T-helper 1 cell (primary cell): ENCODE data around the gene FRK.
A peak's percentile ranks its signal among the peaks of the same experiment; 100 is the strongest.

Experiments
- DNase-seq, 5 donors: peaks; one replicate each; pipeline ENCODE4 v3.0.0-alpha.2; 2012 to 2020

FRK gene

GRCh38 chr6:116033687-116034303 is 26.9 kb downstream of the FRK start:
- no peak for DNase-seq

DNA sequence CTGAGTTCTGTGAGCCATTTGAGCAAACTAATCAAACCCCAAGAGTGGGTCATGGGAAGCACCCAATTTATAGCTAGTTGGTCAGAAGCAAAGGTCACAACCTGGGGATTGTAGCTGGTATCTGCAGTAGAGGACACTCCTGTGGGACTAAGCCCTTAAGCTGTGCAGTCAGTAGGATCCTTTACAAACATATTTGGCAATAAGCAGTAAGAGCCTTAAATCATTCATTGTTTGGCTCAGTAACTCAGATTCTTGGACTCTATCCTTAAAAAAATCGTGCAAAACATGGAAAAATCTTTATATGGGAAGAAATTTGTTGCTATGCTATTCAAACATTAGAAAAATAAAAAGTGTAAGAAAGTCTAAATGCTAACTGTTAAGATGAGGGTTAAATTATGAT is 29.9 kb downstream of the FRK start:
- DNase-seq = no peak

DNA sequence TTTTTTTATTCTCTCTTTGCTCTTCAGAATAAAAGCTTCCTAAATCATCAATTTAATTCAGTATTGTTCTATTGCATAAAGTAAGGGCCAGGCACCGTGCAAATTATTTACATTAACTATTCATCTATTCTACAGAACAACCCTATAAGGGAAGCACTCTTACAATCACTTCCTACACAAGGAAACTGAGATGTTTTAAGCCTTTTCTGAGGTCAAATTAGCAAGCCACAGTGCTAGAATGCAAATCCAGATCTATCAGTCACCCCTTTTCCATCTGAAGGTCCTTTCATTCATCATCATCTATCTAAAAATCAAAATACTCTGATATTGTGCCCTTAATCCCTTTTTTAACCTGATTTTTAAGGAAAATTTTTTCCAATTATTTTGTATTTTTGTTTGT is 31.2 kb downstream of the FRK start:
- DNase-seq = no peak

GRCh38 chr6:116028233-116028632 is 32.5 kb downstream of the FRK start:
- DNase-seq = no peak

- no peak for DNase-seq
Measured at GRCh38 chr6:116027801-116028200, 32.9 kb downstream of the FRK start.

- no peak for DNase-seq
Measured at GRCh38 chr6:116025405-116025804, 35.3 kb downstream of the FRK start.

DNA sequence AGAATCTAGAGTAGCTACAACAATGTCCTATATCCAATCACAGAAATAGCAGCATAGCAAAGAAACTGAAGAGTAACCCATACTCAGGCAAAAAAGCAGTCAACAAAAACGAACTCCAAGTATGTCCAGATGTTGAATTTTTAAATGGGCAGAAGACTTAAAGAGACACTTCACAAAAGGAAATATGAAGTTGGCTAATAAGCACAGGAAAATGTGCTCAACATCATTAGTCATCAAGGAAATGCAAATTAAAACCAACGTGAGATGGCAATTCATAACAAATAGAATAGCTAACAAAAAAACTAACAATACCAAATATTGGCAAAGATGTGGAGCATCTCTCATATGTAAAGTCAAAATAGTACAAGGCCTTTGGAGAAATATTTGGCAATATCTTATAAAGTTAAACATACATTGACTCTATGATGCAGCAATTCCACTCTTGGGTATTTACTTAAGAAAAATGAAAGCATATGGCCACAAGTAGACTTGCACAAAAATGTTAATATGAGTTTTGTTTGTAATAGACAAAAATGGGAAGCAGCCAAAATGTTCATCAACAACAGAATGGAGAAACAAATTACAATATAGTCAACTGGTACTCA is 37.7 kb downstream of the FRK start:
- no peak for DNase-seq

DNA sequence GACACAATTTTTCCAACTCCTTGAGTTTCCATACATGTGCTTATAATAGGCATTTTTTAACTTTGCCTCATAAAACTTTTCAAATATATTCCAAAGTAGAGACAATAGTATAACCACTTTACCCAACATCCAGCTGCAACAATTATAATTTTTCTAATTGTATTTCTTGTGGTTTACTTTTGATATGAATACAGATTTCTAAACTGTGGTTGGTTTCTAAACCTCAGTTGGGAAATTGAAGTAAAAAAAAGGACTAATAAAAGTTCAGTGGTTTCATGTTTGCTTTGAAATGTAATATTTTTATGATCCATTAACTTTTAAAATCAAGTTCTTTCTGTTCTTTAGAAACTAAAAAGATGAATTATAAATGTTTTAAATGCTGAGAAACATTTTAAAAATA is 40.0 kb downstream of the FRK start:
- DNase-seq = no peak

GRCh38 chr6:116019428-116019827 is 41.3 kb downstream of the FRK start:
- no peak for DNase-seq

DNA sequence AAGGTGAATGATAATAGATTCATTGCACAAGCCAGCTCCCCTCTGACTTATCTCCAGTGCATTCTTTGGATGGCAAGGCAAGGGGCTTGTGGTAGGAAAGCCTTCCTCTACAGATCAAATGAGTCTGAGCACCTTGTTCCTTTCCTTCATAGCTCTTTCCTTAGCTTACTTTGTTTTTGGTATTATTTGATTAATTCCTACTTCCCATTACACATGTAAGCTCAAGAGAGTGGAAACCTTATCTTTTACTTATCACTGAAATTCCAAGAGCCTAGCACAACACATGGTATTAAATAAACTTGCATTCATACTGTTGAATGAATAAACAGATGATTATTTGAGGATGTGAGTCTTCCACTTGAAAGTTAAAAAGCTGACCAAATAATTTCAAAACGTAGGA is 41.7 kb downstream of the FRK start:
- DNase-seq = no peak

DNA sequence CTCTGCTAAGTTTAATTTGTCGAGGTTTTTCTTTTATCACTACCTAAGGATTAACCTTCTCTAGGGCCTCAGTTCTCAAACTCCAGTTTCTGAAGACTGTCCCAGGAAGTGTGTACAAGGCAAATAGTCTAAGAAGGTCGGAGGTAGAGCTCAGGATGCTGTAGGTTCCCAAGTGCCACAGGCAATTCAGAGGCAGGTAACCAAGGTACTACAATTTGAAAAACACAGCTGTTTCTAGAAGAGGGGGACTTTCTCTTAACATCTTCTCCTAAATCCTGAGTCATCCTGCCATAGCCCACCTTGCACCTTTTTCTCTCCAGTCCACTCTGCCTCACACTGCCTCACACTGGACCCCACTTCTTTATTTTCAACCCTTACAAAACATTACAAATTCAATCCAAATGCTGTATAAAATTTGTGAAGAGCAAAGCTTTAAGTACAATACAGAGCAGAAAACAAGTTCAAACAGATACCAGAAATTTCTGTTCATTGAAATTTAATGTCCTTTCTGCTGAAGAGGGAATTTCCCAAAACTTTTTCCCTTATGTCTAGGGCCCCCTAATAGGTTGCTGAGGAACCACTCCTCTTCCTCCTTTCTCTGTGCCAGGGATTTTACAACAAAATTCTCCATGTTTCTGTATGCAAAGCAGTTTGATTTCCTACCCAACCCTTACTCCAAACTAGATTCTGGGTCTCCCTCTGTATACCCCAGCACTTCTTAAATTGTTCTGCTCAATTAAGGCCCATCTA is 43.0 kb downstream of the FRK start:
- no peak for DNase-seq

GRCh38 chr6:116016846-116017545 is 43.7 kb downstream of the FRK start:
- no peak for DNase-seq

DNA sequence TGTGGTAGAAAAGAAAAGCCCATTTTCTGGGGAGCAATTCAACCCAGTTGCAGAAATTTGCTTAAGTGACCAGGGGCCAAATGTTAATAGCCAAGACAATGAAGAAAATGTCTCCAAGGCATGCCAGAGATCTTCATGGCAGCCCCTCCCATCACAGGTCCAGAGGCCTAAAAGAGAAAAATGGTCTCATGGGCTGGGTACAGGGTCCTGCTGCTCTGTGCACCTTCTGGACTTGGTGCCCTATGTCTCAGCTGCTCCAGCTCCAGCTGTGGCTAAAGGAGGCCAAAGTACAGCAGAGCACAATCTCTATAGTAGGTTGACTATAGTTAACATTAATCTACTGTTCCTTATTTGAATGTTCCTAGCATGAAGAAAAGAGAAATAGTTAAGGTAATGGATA is 44.7 kb downstream of the FRK start:
- no peak for DNase-seq

DNA sequence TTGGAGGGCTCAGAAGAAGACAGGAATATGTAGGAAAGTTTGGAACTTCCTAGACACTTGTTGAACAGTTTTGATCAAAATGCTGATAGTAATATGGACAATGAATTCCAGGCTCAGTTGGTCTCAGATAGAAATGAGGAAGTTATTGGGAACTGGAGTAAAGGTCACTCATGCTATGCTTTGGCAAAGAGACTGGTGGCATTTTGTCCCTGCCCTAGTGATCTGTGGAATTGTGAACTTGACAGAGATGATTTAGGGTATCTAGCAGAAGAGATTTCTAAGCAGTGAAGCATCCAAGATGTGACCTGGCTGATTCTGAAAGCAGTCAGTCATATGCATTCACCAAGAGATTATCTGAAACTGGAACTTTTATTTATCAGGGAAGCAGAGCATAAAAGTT is 45.1 kb downstream of the FRK start:
- no peak for DNase-seq

DNA sequence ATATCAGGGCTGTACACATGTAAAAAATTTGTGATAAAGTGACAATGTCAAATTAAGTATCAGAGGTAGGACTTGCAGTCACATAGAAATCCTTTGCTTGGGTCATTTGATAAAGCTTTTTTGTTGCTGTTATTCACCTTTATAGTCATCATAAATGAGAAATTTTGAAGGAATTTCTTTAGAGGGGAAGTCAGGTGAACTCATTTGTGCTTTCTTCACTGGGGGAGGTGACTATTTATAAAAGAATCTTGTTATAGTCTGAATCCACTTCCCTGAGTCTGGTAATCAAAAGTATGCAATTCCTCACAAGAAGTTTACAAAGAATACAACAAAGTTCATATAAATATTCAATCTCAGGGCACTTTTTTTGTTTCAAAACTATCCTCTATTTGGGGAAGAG is 47.7 kb downstream of the FRK start:
- DNase-seq = no peak

DNA sequence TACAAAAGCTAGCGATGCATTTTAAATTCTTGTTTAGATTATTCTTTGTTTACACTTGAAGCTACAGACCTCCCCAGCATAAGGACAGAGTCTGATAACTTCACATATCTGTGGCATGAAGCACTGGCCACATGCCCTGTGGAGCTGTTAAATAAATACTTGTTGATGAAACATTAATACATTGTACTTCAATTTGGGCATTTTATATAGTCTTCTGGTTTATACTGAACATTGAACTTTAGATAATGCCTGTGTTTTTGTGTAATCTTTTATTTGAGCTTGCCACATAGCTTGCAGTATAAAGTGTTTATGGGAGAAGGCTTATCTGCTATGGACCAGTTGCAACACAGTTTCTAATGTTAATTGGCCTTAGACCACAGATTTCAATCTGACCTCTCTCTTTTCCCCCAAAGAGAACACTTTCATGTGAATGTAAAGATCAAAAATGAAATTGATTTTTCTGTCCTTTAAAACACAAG is 48.2 kb downstream of the FRK start:
- no peak for DNase-seq

GRCh38 chr6:116011520-116011919 is 49.2 kb downstream of the FRK start:
- peak in 1 of 5 donors; percentile 33 for DNase-seq

- peak in 3 of 5 donors; percentile 9 to 46 (median 24) for DNase-seq
Measured at GRCh38 chr6:116010790-116011401, 49.8 kb downstream of the FRK start.

DNA sequence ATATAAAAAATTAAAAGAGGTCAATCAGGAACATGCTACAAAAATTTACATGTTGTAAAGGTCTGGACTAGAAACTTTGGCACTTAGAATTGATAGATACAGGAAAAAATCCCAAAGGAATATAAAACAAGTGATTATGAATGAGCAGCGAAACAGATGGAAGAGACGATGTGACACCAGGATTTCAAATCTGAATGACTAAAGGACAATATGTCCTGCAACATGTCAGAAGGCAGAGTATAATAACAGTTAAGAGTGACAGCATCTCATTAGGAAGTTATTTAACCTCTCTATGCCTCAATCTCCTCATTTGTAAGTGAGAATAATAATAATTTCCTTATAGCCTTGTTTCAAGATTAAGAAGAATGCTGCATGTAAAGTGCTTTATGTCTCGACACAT is 50.3 kb downstream of the FRK start:
- DNase-seq = no peak

DNA sequence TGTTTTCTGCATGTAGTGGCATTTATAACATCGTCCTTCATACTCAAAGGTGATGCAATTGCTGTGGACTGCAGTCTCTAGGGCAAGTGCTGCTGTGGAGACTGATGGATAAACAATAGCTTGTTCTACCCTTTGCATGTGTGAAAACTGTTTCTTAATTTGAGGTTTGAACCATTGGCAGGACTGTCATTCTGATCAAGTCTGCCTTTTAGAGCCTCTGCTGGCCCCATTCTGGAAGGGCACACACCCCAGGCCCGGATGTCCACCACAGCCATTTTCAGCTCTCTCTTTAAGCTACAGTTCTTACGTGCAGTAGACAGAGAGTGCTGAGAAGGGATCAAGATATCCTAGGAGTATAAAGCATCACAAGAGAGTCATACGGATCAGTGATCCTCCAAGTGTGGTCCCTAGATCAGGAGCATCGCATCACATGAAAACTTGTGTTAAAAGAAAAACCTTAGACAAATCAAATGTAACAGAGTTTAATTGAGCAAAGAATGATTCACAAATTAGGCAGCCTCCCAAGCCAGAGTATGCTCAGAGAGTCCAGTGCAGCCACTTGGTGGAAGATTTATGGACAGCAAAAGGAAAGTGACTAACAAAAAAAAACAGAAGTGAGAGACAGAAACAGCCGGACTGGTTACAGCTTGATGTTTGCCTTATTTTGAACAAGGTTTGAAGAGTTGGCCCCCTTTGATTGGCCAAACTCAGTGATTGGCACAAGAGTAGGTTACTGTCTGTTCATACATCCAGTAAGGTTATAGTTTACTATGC is 52.0 kb downstream of the FRK start:
- DNase-seq = no peak

GRCh38 chr6:116004841-116005815 is 55.6 kb downstream of the FRK start:
- no peak for DNase-seq
